ENCODE measurements around the gene ADORA2A.

Gene ADORA2A

DNA sequence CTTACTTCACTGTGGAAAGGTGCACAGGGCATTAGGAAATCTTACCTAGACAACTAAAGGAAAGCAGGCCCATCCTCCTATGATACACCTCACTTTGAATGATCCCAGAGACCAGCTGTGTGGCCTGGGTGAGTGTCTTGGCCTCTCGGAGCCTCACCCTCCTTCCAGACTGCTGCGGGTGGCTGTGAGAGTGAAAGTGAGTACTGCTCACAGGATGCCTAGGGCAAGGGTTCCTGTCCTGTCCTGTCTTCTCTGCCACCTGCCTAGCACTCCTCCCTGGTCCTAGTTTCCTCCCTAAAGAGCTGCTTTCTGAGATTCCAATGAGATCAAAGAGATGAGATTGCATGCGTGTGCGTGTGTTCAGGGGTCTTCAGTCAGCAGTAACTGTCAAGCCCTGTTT, 19.5 kb upstream of the ADORA2A start:
- TF ChIP-seq CREB1 (IDR thresholded peaks at IDR 0.05; ENCODE audit: low read depth) (no peak), NFIC (IDR thresholded peaks at IDR 0.05) (no peak)

- TF ChIP-seq CREB1 (IDR thresholded peaks at IDR 0.05; ENCODE audit: low read depth) = no peak
Measured at GRCh38 chr22:24408630-24409029, 18.8 kb upstream of the ADORA2A start.

- no peak for TF ChIP-seq REST (IDR thresholded peaks at IDR 0.05; ENCODE audit: low read depth)
- TF ChIP-seq CEBPB (IDR thresholded peaks at IDR 0.05) = no peak
- TF ChIP-seq RAD21 (IDR thresholded peaks at IDR 0.05; ENCODE audit: low read depth) = no peak
- no peak for TF ChIP-seq TAF1 (IDR thresholded peaks at IDR 0.05; ENCODE audit: low read depth)
- no peak for TF ChIP-seq EGR1 (IDR thresholded peaks at IDR 0.05)
- TF ChIP-seq ZBTB7A (IDR thresholded peaks at IDR 0.05; ENCODE audit: low read depth) = no peak
- no peak for TF ChIP-seq FOXM1 (IDR thresholded peaks at IDR 0.05; ENCODE audit: borderline replicate concordance, low read depth)
- no peak for TF ChIP-seq TCF12 (IDR thresholded peaks at IDR 0.05; ENCODE audit: low read depth)
- no peak for TF ChIP-seq USF1 (IDR thresholded peaks at IDR 0.05)
- no peak for TF ChIP-seq EP300 (IDR thresholded peaks at IDR 0.05; ENCODE audit: borderline replicate concordance)
- TF ChIP-seq MAX (IDR thresholded peaks at IDR 0.05) = no peak
- no peak for TF ChIP-seq CREB1 (IDR thresholded peaks at IDR 0.05; ENCODE audit: low read depth)
- TF ChIP-seq NFIC (IDR thresholded peaks at IDR 0.05) = no peak
- TF ChIP-seq TEAD4 (IDR thresholded peaks at IDR 0.05) = no peak
- no peak for TF ChIP-seq YY1 (IDR thresholded peaks at IDR 0.05; ENCODE audit: low read depth)
Measured at GRCh38 chr22:24409707-24410106, 17.7 kb upstream of the ADORA2A start.

- no peak for TF ChIP-seq CREB1 (IDR thresholded peaks at IDR 0.05; ENCODE audit: low read depth)
- TF ChIP-seq USF1 (IDR thresholded peaks at IDR 0.05) = no peak
- no peak for TF ChIP-seq FOXM1 (IDR thresholded peaks at IDR 0.05; ENCODE audit: borderline replicate concordance, low read depth)
- TF ChIP-seq REST (IDR thresholded peaks at IDR 0.05; ENCODE audit: low read depth) = no peak
- TF ChIP-seq NFIC (IDR thresholded peaks at IDR 0.05) = no peak
- no peak for TF ChIP-seq TEAD4 (IDR thresholded peaks at IDR 0.05)
- TF ChIP-seq ZBTB7A (IDR thresholded peaks at IDR 0.05; ENCODE audit: low read depth) = no peak
- no peak for TF ChIP-seq EP300 (IDR thresholded peaks at IDR 0.05; ENCODE audit: borderline replicate concordance)
- TF ChIP-seq CEBPB (IDR thresholded peaks at IDR 0.05) = no peak
Measured at GRCh38 chr22:24410110-24410856, 17.1 kb upstream of the ADORA2A start.

GRCh38 chr22:24411256-24412004, 16.0 kb upstream of the ADORA2A start:
- no peak for TF ChIP-seq TCF12 (IDR thresholded peaks at IDR 0.05; ENCODE audit: low read depth)
- TF ChIP-seq CREB1 (IDR thresholded peaks at IDR 0.05; ENCODE audit: low read depth) = no peak
- no peak for TF ChIP-seq TAF1 (IDR thresholded peaks at IDR 0.05; ENCODE audit: low read depth)
- no peak for TF ChIP-seq YY1 (IDR thresholded peaks at IDR 0.05; ENCODE audit: low read depth)
- TF ChIP-seq REST (IDR thresholded peaks at IDR 0.05; ENCODE audit: low read depth) = no peak
- no peak for TF ChIP-seq EP300 (IDR thresholded peaks at IDR 0.05; ENCODE audit: borderline replicate concordance)
- no peak for TF ChIP-seq NFIC (IDR thresholded peaks at IDR 0.05)
- no peak for TF ChIP-seq FOXM1 (IDR thresholded peaks at IDR 0.05; ENCODE audit: borderline replicate concordance, low read depth)
- no peak for TF ChIP-seq MAX (IDR thresholded peaks at IDR 0.05)
- no peak for TF ChIP-seq ZBTB7A (IDR thresholded peaks at IDR 0.05; ENCODE audit: low read depth)
- TF ChIP-seq EGR1 (IDR thresholded peaks at IDR 0.05) = no peak
- no peak for TF ChIP-seq CEBPB (IDR thresholded peaks at IDR 0.05)
- no peak for TF ChIP-seq RAD21 (IDR thresholded peaks at IDR 0.05; ENCODE audit: low read depth)
- no peak for TF ChIP-seq USF1 (IDR thresholded peaks at IDR 0.05)
- TF ChIP-seq TEAD4 (IDR thresholded peaks at IDR 0.05) = no peak
